GM15510 (cell line): Measurements from ENCODE around the gene KRTAP23-1.

Source experiments
- POLR2A ChIP-seq: IDR thresholded peaks from 3 replicates; pipeline ENCODE4 v1.6.1; 2011; ENCODE audit warnings: borderline replicate concordance; ENCODE audit not compliant: insufficient read length; ENCODE audit errors: extremely low read depth

KRTAP23-1 gene

DNA sequence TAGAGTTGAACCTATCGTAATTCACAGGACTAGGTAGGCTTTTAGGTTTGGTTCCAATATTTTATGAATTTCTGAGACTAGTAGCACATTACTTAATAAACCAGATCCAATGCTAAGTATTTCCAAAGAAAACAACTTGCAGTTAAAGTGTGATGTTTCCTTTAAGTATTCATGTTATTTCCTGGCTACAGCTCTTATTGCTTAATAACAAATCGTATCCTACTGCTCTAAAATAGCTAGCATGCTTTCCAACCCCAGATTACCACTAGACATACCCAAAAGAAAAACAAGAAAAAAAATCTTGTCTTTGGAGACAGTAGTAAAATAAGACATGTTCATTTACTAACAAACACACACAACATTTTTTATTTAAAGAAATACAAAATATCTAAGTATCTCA is 11.8 kb downstream of the KRTAP23-1 start:
- no peak for TF ChIP-seq POLR2A

- TF ChIP-seq POLR2A = no peak
These were observed 14.7 kb downstream of the KRTAP23-1 start for GRCh38 chr21:30333736-30334135.

GRCh38 chr21:30332681-30333080 is 15.7 kb downstream of the KRTAP23-1 start:
- no peak for TF ChIP-seq POLR2A

DNA sequence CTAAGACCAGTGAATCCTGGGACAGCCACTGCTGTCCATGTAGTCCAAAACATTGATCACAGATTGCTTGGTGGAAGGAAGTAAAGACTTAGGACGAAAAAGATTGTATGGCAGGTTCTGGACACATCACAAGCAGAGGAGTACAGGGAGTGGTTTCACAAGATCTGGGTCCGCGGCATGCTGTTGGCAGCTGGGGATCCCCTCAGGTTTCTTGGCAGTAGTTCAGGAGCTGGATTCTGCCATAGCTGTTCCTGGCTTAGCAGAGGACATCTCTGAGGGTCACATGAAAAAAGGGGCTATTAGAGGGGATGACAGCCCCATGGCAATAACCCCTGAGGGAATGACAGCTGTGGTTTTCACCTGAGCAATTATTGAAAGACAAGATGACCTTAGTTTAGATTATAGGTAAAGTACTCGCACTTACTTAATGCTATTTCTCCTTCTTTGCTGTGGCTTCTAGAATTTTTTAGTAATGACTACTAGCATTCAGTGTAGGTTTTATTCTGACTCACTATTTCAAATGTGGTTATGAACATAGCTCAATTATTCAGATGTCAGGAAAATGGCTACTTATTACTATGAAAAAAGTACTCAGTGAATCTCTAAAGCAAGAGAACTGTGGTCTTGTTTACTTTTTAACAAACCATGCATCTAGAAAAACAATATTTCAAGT is 19.1 kb downstream of the KRTAP23-1 start:
- no peak for TF ChIP-seq POLR2A

DNA sequence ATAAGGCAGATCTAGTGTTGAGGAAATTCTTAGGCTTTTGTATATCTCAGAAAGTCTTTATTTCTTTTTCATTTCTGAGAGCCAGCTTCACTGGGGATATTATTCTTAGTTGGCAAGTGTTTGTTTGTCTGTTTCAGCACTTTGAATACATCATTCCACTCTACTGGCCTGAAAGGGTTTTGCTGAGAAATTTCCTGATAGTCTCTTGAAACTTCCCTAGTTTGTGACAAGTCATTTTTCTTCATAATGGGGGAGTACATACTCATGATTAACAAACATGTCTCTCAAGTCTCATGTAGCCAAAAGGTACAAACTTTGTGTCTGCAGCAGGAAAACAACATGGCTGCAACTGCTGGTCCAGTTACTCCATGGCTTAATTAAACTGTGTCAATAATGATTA is 22.0 kb downstream of the KRTAP23-1 start:
- TF ChIP-seq POLR2A = no peak

GRCh38 chr21:30320215-30320614 is 28.2 kb downstream of the KRTAP23-1 start, which contains the start of gene KRTAP26-1:
KRTAP26-1 (minus strand) TSS chr21:30320315; CDS start chr21:30320035, 280 bp downstream.
- no peak for TF ChIP-seq POLR2A

- TF ChIP-seq POLR2A = no peak
These were observed 32.7 kb downstream of the KRTAP23-1 start for GRCh38 chr21:30315701-30316100.

GRCh38 chr21:30306884-30307283 is 41.5 kb downstream of the KRTAP23-1 start:
- no peak for TF ChIP-seq POLR2A

- no peak for TF ChIP-seq POLR2A
These were observed 43.3 kb downstream of the KRTAP23-1 start for GRCh38 chr21:30305136-30305535.
